GM18861 (cell line): ENCODE results near the gene LMBR1L.

Source experiments
- ATAC-seq: cut with Tn5 transposase; IDR thresholded peaks from one replicate; pipeline ENCODE4 v1.9.1; 2021; ENCODE audit not compliant: unreplicated experiment

Gene LMBR1L

GRCh38 chr12:49054524-49054923 lies 56.1 kb downstream of the LMBR1L start:
- no peak for ATAC-seq

DNA sequence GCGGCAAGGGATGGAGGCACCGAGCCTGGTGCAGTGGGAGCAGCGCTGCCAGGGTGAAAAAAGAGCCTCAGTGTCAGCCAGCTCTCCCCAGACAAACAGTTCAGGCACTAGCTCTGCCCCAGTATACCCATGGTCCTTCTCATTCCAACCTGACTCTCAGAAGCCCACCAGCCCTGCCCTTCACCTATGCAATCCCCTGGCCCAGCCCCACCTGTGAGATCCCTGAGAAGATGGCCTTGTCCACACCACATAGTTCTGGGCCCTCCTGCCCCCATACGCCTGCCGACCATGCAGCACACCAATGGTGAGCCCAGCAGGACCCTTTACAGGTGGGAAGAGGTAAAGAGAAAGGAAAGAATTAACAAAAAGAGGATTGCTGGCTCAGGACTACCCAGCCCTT lies 56.6 kb downstream of the LMBR1L start:
- ATAC-seq = no peak

- ATAC-seq = no peak
Measured at GRCh38 chr12:49052451-49053208, 58.0 kb downstream of the LMBR1L start.

DNA sequence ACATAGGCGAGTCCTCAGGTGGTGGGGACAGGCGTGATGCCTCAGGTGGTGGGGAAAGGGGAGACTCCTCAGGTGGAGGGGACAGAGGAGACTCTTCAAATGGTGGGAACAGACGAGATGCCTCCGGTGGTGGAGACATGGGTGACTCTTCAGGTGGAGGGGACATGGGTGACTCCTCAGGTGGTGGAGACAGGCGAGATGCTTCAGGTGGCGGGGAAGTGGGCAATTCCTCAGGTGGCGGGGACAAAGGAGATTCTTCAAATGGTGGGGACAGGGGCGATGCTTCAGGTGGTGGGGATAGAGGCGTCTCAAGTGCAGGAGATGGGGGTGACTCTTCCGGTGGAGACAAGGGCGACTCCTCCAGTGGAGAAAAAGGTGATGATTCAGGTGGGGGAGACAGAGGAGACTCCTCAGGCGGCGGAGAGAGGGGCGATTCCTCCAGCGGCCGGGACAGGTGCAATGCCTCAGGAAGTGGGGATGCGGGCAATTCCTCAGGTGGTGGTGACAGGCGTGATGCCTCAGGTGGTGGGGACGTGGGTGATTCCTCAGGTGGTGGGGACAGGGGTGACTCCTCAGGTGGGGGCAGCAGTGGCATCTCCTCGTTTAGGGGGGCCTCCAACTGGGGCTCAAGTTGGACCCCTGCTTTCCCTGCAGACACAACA lies 58.7 kb downstream of the LMBR1L start:
- ATAC-seq = no peak

- ATAC-seq = no peak
Measured at GRCh38 chr12:49051373-49051764, 59.3 kb downstream of the LMBR1L start.

DNA sequence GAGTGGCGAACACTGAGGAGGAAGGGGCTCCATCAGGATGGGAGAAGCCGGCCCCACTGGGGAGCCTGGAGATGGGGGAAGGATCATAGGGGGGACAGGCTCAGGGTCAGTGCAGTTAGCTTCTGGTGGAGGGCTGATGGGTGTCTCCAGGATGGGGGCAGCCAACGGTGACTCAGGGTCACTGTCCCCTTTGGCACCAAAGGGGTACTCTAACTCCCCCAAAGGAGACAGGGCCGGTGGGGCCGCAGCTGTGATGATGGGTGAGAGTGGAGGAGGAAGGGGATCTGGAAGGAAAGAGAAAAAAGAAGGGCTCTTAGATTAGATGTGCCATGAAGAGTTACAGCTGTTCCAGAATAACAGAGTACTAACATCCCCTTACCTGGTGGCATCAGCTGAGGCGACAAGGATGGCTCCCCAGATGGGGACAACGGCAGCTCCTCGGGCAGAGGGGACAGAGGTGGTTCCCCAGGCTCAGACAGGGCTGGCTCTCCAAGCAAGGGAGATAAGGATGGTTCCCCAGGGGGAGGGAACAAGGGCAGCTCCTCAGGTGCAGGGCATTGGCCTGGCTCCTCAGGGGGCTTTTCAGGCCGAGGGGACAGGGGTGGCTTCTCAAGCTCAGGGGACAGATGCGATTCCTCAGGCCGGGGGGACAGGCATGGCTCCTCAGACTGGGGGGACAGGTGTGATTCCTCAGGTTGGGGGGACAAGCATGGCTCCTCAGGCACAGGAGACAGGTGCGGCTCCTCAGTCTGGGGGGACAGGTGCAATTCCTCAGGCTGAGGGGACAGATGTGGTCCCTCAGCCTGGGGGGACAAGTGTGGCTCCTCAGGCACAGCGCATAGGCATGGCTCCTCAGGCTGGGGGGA lies 59.9 kb downstream of the LMBR1L start:
- ATAC-seq = no peak

DNA sequence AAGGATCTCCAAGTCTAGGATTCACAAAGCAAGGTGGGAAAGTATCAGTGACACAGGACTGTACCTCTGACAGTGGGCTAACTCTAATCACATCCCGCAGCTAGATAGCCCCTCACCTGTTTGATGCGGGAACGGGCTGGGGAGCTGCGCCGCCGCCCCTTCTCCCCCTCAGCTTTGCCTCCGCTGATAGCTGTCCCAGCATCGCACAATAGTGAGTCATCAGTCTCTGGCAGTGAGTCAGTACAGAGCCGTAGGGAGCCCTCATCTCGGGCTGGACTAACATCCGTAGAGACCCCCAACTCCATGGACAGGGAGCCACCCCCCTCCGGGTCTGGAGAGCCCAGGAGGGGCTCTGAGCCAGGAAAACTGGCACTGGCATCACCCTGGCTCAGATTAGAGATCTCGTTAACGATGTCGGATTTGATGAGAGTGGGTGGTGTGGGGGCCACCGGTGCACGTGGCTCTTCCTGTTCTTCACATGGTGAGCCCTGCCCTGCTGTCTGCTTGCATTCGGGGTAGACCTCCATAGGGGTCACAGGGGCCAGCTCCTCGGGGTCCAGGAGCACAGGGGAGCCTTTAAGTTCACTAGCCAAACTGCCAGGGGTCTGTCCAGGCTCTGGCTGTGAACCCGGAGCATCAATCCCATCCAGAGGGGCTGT lies 61.0 kb downstream of the LMBR1L start:
- ATAC-seq = no peak

DNA sequence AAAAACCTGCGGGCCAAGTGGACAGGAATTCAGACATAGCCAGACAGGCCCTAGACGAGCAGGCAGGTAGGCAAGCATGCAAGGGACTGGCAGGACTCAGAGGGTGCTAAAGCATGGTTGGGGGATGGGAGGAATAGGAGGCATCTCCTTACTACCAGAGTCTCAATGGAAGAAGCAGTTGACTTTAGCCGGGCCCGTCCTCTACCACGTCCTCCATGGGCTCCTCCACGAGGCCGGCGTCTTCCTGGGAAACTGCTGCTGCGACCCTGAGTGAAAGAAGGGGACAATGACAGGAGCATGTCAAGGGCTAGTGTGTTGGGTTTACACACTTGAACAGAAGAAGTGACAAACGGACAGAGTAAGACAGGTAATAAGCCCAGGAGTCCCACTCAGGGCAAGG lies 61.7 kb downstream of the LMBR1L start:
- no peak for ATAC-seq
